Activated CD8-positive, alpha-beta memory T cell treated with anti-CD3 and anti-CD28 coated beads for 4 hours (primary cell): ENCODE measurements around the gene NFYC.

Source experiments
- DNase-seq, 2 donors: peaks; one replicate each; pipeline ENCODE4 v3.0.0-alpha.2; 2020; ENCODE audit warnings: low read depth in 2 of 2

NFYC gene

DNA sequence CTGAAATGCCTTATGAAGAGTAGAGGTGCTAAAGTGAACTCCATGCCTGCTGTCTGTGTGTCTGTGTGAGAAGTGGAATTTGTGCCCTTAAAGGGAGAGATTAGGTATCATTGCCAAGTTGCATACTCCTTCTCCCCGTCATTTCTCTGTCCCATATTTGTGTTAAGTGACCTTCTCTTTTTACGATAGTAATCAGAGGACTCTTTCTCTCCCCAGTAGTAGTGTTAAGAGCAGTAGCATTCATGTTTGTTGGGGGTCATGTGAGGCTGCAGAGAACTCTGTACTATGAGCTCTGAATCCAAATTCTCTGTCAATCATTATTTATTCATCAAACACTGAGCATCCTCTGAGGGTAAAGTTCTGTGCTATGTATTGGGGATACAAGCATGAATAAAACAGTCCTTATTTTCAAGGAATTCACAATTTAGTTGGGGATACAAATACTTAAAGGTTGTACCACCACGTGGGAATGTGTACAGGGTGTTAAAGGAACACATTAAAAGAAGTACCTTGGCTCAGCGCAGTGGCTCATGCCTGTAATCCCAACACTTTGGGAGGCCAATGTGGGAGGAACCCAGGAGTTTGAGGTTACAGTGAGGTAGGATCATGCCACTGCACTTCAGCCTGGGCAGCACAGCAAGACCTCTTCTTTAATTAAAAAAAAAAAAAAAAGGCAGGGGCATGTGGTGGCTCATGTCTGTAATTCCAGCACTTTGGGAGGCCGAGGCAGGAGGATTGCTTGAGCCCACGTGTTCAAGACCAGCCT is 67.3 kb downstream of the NFYC start:
- DNase-seq: no peak

DNA sequence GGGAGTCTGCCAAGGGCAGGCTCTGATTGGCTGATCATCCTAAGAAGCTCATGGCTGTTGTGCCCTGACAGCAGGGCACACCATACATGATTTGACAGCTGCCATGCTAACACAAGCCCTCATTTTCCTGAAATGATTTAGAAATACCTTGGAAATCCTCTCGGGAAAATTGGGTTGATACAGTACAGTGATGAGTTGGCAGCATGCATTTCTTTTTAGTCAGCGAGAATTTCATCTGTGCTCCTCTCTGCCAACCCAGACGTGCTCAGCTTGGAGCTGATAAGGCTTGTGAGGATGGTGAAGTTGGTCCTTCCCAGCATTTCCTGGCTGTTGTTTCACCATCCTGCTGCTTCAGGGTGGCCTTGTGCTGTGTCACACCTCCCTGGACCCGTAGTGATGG is 69.5 kb downstream of the NFYC start:
- DNase-seq: no peak

DNA sequence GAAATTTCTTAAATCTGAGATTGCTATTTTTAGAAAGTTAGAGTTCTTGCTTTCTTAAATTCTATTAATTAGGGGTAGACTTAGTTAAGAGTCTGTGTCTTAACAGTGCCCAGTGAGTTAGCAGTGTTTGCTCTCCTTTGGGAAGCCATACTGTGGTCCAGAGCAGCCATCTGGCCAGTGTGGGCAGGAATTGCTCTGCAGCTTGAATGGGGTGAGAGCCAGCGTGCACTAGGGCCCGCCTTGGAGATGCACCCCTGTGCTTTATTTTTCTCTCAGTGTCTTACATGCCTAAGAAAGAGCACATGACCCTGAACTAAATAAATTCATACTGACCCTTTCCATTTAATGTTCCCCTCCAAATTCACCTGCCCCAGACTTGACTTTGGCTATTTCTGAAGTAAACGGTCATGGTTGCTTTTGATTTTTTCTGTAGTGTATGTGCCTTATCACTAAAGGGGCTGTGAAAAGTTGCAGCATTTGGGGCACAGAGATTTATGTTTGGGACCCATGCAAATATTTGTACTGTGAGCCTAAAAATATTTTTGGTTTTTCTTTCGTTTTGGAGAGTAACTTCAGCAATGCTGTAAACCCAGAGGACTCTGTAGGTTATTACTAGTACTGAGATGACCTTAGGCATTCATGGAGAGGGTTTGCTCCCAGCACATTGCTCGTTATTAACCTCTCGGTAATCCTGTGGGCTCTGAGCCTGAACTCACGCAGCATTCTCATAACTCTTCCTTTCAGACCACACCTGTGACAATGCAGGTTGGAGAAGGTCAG is 70.8 kb downstream of the NFYC start:
- no peak for DNase-seq

DNA sequence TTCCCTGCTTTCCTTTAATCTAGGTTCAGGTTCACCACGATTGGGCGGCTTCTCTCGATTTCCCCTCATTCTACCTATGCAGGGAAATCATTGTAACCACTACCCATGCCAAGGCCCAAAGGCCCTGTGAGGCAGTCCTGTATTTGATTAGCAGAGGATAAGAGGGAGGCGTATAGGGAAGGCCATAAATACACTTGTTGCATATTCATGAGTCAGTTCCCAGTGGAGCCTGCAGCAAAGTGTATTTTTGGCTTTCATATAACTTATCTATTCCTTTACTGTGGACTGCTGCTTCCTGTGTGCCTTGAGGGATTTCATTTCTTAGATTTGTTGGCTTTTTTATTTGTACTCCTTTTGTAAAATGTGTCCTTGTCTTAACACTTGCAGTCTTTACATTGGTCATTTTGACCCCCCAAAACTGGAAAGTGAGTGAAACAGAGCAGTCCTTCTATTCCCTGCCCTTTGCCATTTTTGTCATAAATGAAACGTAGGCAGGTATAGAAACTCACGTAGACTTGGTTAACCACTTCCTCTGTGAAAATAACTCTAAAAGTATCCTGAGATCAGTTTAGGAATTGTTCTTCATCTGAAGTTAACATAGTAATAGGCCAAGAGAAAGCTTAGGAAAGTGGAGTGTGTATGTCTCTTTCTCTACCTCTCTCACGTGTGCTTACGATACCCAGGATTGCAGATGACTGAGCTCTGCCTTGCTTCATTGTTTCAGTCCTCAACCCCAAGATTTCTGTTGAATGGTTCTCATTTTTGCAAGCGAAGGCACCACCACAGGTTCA is 72.4 kb downstream of the NFYC start:
- no peak for DNase-seq

DNA sequence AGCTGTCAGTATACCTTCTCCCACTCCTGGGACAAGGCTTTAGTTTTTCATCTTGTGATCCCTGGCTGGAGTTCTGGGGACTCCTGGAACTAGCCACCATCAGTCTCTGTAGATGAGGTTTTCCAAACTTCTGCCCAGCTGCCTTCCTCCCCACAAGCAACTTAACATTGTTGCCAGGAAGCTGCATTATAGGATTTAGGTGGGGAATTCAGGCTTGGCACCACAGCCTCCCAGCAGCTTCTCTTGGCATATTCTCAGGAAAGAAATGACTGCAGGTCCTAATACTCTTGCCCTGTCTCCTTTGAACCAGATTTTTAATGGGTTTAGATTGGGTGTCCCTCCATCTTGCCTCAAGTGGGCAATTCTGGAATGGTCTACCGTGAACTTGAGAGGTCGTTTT is 73.5 kb downstream of the NFYC start:
- no peak for DNase-seq

DNA sequence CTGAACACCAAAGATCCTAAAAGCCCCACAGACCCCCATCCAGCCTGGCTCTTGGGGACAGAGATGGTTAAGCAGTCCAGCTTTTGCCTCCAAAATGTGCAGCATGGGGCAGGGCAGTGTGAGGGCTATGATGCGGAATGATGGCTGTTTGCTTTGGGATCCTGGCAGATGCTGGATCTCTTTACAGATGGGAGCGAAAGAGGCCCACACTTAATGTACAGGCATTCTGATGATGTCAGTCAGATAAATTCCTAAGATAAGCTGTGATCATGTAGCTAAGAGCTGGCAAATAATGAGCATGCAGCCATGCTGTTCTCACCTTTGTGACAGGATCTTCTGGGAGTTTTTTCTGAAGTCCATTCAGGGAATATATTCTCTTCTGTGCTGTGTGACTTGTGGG is 74.5 kb downstream of the NFYC start:
- DNase-seq: no peak

DNA sequence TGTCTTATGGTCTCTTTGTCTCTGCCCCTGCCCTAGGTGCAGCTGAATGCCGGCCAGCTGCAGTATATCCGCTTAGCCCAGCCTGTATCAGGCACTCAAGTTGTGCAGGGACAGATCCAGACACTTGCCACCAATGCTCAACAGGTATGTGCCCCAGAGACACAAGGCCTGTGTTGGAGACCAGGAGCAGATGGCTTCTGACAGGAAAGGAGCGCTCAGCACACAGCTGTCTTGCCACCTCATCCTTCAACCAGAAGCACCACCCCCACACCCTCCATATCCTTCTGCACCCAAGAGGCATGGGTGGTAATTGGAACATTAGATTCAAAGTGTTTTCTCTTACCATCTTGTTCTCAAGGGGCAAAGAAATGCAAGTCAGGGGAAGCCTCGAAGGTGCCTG is 75.1 kb downstream of the NFYC start:
- DNase-seq: no peak

DNA sequence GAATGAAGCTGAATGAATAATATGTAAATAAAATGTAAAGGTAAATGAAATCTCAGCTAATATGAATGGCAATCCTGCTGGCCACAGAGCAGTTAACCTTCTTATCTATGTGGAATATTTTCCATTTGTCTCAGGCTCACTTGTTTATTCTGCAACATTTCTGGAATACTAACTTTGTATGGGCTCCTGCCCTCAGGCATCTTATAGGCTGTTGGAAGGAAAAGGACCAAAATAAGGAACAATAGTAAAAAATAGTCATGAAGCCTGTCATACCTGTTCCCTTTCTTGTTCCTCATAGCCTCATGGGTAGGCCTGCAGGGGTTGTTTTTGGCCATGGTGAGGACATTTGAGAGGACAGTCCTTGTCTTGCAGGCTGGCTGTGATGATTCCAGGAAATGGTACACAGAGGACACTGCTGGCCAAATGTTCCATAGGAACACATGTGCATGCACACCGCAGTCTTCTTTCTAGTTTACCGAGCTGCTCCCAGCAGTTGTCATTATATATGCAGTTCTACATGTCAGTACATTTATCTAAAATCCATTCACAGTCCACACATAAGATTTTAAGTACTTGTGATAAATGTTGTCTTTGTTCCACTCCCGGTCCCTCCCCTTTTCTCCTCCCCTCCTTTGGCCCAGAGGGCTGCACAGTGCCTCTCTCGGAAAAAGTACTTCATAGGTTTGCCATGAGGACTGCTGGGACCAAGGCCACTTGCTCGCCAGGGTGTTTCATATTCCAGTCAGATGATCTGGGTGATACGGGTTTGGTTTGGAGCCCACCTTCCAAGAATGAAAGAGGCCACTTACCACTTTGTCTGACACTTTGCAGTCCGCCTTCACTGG is 76.9 kb downstream of the NFYC start:
- no peak for DNase-seq

DNA sequence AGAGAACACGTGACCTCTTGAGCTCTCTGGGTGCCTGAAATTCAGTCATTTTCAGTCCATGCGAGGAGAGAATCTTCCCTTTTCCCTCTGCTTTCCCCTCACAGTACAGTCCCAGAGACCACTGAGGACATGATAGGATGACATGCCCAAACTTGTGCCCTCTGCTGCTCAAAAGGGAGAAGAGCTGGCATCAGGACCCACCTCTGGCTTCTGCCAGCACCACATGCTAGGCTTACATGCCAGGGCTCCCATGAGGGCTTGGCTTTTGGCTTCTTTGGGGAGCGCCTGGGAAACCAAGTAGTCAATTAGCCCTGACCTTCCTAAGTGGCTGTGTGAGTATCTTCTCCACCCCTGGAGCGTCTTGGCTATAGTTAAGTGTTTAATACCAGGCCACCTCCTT is 78.3 kb downstream of the NFYC start:
- no peak for DNase-seq

DNA sequence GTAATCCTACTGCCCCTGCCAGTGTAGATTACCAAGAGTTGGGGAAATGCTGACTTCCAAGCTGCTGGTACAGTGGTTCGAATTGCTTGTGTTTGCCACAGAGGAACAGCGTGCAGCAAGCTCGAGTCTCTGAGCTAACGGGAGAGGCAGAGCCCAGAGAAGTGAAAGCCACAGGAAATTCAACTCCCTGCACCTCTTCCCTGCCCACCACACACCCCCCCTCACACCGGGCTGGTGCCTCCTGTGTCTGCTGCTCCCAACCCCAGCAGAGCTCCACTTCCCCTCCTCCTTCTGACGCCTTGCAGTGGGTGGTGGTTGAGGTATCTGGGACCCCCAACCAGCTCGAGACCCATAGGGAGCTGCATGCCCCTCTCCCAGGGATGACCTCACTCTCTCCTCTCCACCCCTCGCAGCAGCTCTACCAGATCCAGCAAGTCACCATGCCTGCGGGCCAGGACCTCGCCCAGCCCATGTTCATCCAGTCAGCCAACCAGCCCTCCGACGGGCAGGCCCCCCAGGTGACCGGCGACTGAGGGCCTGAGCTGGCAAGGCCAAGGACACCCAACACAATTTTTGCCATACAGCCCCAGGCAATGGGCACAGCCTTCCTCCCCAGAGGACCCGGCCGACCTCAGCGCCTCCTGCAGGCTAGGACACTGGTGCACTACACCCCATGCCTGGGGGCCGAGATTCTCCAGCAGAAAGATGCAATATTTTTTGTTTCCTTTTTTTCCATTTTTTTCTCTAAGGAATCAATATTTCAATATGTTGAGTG is 79.0 kb downstream of the NFYC start:
- DNase-seq: no peak

DNA sequence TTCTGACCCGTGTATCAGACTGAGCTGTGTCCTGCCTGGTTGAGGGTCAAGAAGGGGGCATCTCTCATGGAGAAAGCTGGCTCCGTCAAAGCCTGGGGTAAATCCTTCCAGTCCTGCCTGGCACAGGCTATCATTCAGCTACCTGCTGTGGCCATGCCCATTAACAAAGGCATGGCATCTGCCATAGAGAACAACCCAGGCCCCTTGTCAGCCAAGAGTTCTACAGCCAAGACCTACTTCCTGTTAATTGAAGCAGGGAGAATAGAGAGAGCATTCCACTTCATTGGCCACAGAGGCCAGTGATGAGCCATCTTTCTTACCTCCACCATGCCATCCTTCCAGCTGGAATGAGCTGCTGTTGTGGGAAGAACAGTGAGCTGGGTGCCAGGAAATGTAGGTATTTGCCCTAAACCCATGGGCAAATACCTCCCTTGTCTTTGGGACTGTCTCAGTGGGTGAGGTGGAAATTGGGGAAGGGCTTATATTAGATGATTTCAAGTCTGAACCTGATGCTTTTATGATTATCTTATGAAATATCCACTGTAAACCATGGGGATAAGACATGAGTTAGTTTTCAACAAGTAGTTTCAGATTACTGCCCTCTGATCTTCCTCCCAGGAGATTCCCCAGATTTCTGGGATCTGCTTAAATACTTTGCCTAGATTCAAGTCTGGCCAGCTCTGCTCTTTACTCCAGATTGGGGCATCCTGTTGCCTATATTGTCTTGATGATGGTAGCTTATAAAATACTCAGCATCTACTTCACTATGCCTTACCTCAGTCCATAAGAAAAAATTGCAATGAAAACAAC is 80.8 kb downstream of the NFYC start:
- DNase-seq: no peak

DNA sequence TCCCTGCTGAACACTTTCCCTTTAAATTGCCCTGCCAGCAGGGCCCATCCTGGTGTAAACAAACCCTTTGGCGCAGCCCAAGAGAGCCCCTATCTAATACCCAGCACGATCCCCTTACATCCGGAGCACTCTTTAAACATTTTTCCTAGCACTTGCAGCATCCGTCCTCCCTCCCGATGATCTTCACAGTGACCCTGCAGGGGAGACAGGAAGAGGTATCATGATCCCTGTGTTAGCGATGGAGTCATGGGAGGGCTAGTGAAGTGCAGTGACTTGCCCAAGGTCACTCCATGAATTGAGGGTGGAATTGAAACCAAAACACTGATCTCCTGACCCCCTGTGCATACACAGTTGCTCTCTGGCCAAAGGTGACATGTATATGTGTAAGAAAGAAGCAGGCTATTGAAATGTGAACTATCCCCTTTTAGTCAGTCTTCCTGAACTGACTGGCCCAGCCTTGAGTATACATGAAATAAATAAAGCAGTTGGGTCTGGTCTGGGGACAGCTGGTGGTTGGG is 82.3 kb downstream of the NFYC start:
- no peak for DNase-seq

DNA sequence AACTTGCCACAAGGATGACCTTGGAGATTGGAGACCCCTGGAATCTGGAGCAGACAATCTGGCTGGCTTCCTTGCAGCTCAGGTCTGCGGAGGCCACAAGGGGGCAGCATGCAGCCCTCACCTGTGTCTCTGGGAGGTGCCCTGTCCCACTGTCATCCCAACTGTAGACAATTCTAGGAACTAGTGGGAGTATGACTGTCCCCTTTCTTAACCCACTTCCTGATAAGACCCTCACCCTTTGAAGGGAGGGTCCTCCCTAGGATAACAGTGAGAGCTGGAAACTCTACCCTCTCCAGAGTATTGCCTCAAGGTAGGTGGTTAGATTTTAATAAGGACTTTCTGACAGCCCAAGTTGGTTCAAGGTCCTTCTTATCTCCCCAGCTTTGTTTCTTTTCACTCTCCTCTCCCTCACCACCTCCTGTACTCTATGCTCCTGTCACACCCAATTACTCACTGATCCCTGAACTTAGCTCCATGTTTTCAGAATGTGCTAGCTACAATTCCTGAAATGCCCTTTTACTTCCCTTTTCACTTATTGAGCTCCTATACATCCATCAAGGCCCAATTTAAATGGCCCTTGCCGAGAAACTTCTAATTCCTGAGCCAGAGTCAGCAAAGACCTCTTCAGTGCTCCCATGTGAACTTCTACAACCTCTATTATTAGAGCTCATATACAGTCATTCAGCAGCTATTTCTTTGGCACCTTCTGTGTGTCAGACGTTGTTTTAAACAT is 82.9 kb downstream of the NFYC start:
- peak; percentile 39 to 47 for DNase-seq

DNA sequence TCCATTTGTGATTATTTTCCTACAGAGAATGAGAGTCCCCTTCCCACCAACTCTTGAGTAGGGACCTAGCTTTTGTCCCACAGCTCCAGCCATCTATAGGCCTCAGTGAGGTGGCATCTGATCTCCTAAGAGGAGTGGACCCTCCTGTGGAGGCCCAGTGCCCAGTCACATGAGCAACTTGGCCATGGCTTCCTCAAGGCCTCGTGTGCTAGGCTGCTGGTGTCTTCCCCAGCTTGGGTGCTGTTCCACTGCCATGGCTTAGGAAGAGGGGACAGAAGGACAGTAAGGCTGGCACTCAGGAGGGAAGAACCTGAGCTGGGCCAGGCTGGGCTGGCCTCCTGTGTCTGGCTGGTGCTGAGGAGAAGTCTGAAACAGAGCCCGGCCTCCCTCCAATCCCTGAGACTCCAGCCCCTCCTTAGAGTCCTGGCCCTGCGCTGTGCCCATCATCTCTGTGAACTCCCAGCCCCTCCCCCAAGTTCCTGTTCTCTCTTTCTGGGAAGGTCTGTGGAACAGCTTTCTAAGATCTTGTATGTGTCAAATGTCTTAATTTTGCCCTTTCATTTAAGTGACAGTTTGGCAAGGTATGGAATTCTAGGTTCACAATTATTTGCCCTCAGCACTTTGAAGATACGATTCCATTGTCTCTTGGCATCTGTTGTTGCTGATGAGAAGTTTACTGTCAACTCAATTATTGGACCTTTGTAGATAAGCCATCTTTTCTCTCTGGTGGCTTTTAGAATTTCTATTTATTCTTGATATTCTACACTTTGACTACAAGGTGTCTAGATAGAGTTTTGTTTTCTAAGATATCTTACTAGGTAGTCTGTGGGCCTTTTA is 85.0 kb downstream of the NFYC start:
- no peak for DNase-seq

DNA sequence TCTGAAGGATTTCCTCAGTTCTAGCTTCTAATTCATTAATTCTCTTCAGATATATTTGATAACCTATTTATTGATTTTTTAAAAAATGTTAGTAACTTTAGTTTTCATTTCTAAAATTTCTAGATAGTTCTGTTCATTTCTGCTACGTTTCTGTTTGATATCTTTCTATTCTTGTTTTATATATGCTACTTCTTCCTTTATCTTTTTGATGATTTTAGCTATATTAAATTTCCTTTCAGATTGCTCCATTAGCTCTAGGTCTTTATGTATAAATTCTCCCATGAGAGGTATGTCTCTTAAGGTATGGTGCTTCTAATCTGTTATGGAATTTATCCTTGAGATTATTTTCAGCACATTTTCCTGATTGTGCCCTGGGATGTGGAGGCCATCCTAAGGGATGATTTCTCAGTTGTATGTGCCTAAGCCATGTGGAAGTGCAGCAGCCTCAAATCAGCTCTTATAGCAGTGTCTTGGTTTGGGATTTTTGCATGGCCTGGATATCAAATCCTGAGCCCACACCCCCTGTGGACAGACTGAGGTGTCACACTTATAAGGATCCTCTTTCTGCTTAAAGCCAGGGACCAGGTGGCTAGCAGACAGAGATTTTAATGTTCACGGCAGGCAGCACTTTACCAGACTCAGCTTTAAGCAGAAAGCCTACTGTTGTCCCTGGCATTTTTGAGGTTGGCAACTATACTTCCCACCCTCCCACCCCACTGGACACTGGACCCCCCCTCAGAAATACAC is 85.9 kb downstream of the NFYC start:
- DNase-seq: no peak

DNA sequence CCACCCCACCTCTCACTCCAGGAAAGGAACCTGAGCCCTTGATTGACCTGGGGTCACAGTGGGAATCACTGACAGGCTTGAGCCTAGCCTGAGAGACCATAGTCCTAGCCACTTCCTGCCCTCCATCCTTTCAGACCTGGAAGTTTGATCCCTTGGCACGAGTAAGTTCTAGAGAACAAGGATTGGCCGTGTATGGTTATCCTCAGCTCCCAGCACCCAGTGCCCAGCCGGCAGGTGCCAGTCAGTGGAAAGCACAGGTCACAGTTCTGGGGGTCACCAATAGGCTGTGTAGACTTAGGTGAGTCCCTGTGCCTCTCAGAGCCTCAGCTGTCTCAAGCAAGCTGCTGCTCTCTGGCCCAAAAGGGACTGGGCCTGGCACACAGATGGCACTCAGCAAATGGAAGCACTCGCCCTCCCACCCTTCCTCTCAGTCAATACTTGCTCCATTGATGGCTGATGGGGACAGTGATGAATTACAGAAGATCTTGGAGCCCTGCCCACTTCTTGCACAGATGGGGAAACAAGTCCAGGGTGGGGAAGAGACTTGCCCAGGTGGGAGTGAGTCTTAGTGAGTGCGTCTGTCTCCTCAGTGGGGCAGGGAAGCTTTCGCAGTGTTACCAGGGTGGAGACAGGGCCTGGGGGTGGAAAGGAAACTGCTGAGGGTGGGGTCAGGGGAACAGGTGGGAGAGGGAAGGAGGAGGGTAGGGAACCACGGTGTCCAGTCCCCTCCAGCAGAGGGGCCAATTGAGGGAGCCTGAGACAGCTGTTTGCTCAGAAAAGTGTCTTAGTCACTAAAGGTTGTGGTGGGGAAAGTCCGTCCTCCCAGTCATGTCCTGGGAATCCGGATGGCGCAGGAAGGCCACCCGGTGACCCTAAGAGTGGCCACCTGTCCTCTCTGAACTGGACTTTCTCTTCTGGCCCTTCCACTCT is 89.4 kb downstream of the NFYC start:
- no peak for DNase-seq
